ENCODE data around the gene CYS1. TPM values are rescaled to one million over a fixed set of nuclear protein-coding genes. Genes with fewer than 3 reads are reported as not detected.

CYS1 gene
- total and polyA plus RNA-seq, 2 of the 8 experiments (the other 6 are each of a cell fraction or from before 2014, with no cell fraction given) = 0.09 to 0.13 TPM

DNA sequence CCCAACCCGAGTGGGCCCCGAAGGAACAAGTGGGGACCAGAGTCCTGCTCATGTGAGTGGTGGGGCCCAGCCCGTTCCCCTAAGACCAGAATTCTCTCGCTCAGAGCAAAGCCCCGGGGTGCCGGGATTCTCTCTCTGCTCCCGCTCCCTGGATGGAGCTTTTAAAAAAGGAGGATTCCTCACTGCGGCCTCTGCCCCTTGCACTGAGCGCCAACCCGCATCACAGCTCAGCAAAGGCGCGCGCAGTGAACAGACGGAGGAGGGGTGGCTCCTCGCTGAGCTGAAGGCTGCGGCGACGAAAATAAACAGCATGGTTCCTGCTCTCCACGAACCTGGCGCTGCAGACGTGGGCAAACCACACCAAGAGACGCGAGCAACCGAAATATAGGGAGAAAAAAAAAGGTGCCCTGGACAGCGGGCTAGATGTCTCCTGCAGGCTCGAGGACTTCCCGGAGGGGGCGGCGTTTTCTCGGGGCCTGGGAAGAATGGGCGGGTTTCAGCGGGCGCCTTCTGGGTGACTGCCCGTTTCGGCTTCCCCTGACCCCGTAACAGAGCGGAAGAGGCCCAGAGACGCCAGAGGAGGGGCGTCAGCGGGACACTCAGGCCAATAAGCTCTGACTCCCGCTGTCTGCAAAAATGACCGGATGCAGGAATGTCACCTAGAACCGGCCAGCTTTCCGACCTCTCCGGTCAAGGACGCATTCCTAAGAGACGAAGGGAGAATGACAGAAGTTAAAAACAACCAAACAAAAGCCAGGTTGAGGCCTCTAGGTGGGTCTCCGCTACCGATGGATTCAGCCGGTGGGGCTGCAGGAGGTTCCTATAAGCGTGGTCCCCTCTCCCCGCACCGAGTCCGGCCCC, 37.7 kb downstream of the CYS1 start (continued):
- TF ChIP-seq, protein P1, sequence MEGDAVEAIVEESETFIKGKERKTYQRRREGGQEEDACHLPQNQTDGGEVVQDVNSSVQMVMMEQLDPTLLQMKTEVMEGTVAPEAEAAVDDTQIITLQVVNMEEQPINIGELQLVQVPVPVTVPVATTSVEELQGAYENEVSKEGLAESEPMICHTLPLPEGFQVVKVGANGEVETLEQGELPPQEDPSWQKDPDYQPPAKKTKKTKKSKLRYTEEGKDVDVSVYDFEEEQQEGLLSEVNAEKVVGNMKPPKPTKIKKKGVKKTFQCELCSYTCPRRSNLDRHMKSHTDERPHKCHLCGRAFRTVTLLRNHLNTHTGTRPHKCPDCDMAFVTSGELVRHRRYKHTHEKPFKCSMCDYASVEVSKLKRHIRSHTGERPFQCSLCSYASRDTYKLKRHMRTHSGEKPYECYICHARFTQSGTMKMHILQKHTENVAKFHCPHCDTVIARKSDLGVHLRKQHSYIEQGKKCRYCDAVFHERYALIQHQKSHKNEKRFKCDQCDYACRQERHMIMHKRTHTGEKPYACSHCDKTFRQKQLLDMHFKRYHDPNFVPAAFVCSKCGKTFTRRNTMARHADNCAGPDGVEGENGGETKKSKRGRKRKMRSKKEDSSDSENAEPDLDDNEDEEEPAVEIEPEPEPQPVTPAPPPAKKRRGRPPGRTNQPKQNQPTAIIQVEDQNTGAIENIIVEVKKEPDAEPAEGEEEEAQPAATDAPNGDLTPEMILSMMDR (IDR thresholded peaks at IDR 0.05; ENCODE audit: control extremely low read depth in 1 of 3, insufficient read depth in 1 of 3, low read depth in 1 of 3, low read length in 3 of 3) = 0 out of 4 replicates have a peak, but pooled peaks of 1 of the 3 experiments have one; percentile 5
- TF ChIP-seq POLR2A (IDR thresholded peaks at IDR 0.05; ENCODE audit: control extremely low read depth in 1 of 2, low read depth in 2 of 2, low read length in 2 of 2) (peak in 1 of 2 experiments; percentile 46; a peak in 1 of 3 replicates), RFX5 (IDR thresholded peaks at IDR 0.05; ENCODE audit: borderline replicate concordance, low read depth, low read length) (no peak), KDM4A (IDR thresholded peaks at IDR 0.05; ENCODE audit: low read depth, low read length, severe bottlenecking) (peak; percentile 80), JUN (IDR thresholded peaks at IDR 0.05; ENCODE audit: low read depth, low read length) (no peak), SAP30 (IDR thresholded peaks at IDR 0.05; ENCODE audit: insufficient read depth, insufficient replicate concordance, low read length) (no peak), CREB1 (IDR thresholded peaks at IDR 0.05) (no peak), RNF2 (IDR thresholded peaks at IDR 0.05; ENCODE audit: borderline replicate concordance, low read depth, low read length, missing control alignments, poor library complexity, severe bottlenecking) (no peak), SIRT6 (IDR thresholded peaks at IDR 0.05; ENCODE audit: low read length) (no peak), SIN3A (conservative IDR thresholded peaks at IDR 0.05 in 1 of 2, IDR thresholded peaks at IDR 0.05 in 1 of 2; ENCODE audit: low read depth in 1 of 2, low read length in 2 of 2) (0 out of 4 replicates have a peak, but pooled peaks of 1 of the 2 experiments have one; percentile 24), EP300 (IDR thresholded peaks at IDR 0.05; ENCODE audit: borderline replicate concordance in 1 of 2, low read depth in 2 of 2, low read length in 2 of 2) (peak in 1 of 2 experiments; percentile 23; a peak in 1 of 3 replicates), SP4 (IDR thresholded peaks at IDR 0.05; ENCODE audit: low read length) (no peak), ASH2L (IDR thresholded peaks at IDR 0.05; ENCODE audit: low read length) (peak; percentile 15)
- TF ChIP-seq, protein P2, sequence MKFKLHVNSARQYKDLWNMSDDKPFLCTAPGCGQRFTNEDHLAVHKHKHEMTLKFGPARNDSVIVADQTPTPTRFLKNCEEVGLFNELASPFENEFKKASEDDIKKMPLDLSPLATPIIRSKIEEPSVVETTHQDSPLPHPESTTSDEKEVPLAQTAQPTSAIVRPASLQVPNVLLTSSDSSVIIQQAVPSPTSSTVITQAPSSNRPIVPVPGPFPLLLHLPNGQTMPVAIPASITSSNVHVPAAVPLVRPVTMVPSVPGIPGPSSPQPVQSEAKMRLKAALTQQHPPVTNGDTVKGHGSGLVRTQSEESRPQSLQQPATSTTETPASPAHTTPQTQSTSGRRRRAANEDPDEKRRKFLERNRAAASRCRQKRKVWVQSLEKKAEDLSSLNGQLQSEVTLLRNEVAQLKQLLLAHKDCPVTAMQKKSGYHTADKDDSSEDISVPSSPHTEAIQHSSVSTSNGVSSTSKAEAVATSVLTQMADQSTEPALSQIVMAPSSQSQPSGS (IDR thresholded peaks at IDR 0.05; ENCODE audit: low read length) = no peak
- TF ChIP-seq, protein P3, sequence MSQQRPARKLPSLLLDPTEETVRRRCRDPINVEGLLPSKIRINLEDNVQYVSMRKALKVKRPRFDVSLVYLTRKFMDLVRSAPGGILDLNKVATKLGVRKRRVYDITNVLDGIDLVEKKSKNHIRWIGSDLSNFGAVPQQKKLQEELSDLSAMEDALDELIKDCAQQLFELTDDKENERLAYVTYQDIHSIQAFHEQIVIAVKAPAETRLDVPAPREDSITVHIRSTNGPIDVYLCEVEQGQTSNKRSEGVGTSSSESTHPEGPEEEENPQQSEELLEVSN (IDR thresholded peaks at IDR 0.05) = peak; percentile 80

All from H1 (cell line).